HG02678 (cell line): Measurements from ENCODE around the gene MRPL43.
"Not testable (repeated sequence)": the region's sequence is repeated elsewhere in the genome, so short reads cannot be mapped to it uniquely, and the experiment has no call there.

Experiments
- ATAC-seq: cut with Tn5 transposase; IDR thresholded peaks from one replicate; pipeline ENCODE4 v1.9.1; 2021; ENCODE audit warnings: mild to moderate bottlenecking, moderate library complexity; ENCODE audit not compliant: unreplicated experiment

The MRPL43 gene

DNA sequence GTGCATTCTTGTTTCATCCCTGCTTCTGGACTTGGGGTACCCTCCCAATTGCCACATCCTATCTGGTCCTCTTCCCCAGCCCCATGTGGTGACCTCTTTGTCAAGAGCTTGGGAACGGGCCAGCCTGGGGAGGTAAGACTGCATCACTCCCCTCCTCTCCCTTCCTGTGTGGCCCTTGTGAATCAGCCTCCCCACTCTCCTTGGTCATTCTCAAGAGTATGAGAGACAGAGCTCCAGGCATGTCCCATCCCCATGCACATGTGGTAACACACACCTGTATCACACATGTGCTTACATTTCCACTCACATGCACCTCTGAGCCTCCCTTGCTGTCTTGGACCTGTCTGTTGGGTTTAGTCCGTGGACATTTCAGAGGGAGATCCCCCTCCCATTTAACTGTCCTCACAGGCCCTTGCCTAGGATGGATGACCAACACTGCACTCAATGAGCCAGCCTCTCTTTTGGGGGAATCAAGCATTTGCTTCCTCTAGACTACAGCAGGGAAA is 2.6 kb downstream of the MRPL43 start:
- no peak for ATAC-seq

DNA sequence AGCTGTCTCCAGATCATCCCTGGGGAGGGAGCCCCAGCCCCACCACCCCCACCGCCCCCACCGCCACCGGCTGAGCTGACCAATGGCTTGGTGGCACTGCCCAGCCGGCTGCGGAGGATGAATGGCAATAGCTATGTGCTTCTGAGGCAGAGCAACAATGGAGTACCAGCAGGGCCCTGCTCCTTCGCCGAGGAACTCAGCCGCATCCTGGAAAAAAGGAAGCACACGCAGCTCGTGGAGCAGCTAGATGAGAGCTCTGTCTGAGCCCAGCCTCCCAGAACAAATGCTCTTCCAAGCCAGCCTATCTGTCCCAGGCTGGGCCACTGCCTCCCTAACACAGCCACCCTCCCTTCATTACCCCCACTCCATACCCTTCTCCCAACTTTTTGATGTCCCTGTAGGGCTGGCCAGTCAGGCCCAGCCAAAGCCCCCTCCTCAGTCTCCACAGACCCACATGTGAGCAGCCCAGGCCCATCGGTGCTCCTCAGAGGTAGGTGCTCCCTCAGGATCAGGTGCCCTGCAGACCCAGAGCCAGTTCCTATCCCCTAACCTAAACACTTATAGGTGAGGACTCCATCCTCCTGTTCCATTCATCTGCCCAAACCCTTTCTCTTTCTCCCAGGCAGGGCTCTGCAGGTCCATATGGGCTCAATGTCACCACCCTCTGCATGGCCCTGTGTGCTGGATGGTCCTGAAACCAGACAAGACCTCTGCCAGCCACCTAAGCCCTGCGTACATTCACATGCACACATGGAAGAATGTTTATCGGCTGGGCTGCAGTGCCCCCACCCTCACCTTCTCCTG is 3.2 kb downstream of the MRPL43 start:
- no peak for ATAC-seq

DNA sequence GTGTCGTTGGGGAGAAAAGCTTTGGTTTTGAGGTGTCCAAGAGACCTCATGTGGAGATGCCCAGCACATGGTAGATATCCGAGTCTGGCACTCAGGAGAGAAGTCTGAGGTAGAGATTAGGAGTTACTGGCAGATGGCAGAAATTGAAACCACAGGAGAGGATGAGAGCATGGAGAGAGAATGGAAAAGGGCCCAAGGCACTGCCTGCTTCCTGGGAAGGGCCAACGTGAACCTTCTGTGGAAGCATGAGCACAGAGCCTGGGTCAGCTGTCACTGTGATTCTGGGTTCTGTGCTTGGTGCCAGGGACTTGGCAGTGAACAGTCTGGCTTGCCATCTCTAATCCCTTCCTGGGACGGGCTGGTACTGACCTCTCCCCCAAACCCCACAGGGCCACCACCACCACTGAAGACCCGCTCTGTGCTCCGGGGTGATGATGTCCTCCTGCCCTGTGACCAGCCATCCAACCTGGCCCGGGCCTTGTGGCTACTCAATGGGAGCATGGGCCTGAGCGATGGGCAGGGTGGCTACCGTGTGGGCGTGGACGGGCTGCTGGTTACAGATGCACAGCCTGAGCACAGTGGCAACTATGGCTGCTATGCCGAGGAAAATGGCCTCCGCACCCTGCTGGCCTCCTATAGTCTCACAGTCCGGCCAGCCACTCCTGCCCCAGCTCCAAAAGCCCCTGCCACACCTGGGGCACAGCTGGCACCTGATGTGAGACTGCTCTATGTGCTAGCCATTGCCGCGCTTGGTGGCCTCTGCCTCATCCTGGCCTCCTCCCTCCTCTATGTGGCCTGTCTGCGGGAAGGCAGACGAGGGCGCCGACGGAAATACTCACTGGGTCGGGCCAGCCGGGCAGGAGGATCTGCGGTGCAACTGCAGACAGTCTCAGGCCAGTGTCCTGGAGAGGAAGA is 4.1 kb downstream of the MRPL43 start:
- no peak for ATAC-seq

DNA sequence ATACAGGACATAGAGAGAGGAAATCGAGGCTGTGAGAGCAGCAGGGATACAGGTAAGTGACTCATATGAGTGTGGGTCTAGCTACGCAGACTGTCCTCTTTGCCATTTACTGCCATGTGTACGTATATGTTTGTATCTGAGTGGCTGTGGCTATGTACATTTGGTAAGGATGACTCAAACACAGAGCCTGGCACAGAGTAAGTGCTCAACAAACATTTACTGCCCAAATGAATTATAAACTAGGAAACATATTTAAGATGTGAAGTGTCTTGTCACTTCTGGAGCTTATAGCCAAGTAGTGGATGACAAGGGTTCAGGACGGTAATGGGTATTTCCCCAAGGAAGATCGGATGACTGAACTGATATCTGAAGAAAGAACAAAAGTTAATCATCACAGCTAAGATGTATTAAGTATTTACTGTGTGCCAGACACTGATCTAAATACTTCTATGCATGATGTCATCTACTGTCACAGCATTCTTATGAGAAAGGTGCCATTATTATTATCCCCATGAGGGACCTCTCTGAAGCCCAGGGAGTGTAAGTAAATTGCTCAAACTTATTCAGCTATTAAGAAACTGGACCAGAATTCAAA is 6.0 kb downstream of the MRPL43 start:
- no peak for ATAC-seq

DNA sequence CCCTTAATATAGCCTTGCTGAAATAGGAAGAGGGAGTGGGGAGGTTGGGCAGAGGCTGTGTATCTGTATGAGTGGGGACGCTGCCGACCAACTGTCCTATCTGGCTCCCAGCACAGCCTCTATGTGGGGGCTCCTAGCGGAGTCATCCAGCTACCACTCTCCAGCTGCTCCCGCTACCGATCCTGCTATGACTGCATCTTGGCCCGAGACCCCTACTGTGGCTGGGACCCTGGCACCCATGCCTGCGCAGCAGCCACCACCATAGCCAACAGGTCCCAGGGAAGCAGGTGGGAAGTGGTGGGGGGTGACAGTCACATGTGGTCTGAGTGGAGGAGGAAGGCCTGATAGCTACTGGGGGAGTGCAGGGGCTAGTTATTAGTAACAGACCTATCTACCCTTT is 6.6 kb downstream of the MRPL43 start:
- no peak for ATAC-seq

DNA sequence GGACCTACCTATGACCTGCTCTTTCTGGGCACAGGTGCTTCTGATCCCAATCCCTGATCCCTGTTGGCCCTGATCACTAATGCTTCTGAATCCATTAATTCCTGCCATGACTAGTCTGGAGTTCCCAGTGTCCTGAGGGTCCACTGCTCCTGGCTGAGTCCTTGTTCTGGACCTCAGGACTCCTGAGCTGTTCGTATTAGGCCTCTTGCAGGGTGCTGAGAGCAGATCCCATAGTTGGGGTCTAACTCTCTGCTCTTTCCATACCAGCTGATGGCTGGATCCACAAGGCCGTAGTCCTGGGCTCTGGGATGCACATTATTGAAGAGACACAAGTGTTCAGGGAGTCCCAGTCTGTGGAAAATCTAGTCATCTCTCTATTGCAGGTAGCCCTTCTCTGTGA is 7.0 kb downstream of the MRPL43 start:
- ATAC-seq: no peak

DNA sequence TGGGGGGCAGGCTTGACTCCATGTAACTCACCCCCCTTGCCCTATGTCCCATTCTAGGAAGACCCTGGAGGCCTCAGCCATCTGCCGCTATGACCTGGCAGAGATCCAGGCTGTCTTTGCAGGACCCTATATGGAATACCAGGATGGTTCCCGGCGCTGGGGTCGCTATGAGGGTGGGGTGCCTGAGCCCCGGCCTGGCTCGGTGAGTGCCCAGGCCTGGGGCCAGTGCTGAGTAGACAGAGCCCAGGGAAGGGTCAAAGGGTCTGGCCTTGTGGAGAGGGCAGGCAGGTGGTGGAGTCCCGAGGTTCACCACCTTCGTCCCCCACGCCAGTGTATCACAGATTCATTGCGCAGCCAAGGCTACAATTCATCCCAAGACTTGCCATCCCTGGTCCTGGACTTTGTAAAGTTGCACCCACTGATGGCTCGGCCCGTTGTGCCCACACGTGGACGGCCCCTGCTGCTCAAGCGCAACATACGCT is 7.5 kb downstream of the MRPL43 start:
- ATAC-seq: no peak

DNA sequence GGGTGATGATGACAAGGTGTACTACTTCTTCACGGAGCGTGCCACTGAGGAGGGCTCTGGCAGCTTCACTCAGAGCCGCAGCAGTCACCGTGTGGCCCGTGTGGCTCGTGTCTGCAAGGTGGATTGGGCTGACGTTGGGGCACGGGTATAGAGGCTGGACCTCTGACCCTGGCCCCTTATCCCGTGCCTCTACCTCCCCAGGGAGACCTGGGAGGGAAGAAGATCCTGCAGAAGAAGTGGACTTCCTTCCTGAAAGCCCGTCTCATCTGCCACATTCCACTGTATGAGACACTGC is 8.4 kb downstream of the MRPL43 start:
- no peak for ATAC-seq

DNA sequence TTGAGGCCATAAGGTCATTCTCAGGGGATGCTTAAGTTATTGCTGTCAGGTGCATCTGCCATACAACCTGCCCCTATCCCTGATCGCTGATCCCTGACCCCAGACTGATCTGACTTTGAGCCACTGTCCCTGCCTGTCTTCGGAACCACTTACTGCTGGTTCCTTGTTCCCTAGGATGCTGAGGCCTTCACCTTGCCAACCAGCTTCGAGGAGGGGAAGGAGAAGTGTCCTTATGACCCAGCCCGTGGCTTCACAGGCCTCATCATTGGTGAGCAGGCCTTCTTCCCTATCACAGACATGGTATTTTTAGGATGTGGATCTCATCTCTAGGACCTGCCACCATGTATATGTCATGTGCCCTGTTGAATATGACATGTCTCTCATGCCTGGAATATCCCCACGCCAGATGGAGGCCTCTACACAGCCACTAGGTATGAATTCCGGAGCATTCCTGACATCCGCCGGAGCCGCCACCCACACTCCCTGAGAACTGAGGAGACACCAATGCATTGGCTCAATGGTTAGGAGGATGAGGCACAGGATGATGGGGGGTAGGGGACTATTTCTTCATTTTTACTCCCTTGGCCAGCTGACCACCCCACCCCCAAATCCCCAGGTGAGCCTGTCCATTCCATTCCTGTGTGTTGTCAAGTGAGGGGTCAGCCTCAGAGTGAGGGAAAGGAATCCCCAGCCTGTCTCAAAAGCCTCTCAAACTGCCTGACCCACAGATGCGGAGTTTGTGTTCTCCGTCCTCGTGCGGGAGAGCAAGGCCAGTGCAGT is 9.0 kb downstream of the MRPL43 start:
- no peak for ATAC-seq

DNA sequence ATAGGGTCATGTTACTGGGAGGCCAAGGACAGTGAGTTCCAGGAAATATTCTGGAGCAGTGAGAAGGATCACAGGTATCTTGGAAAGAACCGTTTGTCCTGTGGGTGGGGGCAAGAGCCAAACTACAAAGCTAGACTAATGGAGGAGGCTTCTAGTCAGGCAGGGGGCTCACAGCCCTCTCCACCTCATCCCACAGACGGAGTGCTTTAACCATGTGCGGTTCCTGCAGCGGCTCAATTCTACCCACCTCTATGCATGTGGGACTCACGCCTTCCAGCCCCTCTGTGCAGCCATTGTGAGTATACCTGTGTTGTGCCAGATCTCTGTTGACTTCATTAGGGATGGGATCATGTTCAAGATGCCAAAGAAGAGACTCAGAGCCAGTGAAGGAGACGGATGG is 9.9 kb downstream of the MRPL43 start:
- no peak for ATAC-seq

DNA sequence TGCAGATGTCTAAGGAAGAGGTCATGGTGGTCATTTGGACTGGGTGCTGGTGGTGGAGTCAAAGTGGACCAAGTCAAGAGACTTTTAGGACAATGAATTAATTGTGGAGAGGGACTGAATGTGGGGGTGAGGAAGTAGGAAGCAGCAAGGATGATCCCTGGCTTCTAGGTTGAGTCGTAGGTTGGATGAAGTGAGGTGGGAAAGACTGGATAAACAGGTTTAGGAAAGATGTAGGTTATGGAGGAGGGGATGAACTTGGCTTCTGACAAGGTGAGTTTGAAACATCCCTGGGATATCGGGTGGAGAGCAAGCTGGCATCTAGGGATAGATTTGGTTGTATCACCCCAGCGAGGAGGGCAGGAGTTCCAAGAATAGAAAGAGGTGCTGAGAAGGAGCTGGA is 10.4 kb downstream of the MRPL43 start:
- no peak for ATAC-seq

DNA sequence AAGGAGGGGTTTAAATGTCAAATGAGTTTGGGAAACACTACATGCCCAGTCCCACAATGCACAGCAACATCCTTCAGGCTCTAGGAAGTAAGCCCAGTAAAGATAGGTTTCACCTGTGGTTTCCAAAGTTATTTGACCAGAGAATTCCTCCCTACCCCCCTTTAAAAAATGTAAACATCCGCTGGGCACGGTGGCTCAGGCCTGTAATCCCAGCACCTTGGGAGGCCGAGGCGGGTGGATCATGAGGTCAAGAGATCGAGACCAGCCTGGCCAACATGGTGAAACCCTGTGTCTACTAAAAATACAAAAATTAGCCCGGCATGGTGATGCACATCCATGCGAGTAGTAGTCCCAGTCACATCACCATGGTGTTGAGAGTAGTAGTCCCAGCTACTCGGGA is 11.9 kb downstream of the MRPL43 start:
- not testable (repeated sequence) for ATAC-seq

DNA sequence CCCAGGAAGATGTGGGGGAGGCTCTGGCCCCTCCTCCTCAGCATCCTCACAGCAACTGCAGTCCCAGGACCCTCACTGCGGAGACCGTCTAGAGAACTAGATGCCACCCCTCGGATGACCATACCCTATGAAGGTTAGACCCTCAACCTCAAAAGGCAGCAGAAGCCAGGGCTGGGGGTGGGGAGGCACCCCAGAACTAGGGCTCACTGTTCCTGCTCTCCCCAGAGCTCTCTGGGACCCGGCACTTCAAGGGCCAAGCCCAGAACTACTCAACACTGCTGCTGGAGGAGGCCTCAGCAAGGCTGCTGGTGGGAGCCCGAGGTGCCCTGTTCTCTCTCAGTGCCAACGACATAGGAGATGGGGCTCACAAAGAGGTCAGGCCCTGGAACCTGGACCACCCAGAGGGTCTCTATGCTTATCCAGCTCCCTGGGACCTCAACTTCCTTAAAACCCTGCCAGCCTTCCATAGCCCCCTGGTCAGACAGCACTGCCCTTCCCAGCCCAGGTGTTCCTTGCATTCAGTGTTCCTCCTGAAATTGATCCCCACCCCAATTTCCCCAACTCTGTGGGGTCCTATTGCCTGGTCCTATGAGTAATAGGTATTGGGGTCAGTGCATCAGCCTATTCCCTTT is 14.3 kb downstream of the MRPL43 start:
- ATAC-seq: no peak

DNA sequence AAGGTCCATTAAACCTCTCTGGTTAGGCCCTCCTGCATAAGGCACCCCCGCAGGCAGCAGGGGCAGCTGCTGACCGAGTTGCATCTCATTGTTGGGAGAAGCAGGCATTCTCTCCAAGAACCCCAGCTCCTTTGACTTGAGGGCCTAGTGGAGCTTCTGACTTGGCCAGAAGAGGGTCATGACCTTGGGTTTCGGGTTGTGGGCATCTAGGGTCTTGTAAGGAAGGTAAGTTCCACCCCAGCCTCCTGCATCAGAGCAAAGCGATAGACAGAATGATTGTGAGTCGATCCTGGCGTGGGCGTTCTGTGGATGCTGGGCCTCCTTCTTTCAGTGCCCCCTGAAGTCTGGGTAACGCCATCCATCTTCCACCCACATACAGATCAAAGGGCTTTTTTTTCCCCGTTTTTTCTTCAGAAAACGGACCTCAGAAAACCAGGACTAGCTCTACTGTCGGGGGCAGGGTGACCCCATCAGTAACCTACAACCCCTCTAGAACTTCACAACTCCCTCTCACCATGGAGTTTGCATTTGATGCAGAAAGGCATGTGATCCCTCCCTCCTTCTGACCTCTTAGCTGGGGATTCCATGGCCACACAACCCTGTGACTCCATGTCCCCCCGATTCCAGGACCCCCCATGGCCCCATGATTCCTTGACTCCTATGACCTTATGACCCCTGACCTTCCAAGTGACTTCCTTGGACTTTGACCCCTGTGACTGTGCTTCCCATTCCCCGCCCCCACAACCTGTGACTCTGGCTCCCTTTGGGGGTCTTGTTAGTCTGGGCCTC is 15.0 kb downstream of the MRPL43 start:
- no peak for ATAC-seq

DNA sequence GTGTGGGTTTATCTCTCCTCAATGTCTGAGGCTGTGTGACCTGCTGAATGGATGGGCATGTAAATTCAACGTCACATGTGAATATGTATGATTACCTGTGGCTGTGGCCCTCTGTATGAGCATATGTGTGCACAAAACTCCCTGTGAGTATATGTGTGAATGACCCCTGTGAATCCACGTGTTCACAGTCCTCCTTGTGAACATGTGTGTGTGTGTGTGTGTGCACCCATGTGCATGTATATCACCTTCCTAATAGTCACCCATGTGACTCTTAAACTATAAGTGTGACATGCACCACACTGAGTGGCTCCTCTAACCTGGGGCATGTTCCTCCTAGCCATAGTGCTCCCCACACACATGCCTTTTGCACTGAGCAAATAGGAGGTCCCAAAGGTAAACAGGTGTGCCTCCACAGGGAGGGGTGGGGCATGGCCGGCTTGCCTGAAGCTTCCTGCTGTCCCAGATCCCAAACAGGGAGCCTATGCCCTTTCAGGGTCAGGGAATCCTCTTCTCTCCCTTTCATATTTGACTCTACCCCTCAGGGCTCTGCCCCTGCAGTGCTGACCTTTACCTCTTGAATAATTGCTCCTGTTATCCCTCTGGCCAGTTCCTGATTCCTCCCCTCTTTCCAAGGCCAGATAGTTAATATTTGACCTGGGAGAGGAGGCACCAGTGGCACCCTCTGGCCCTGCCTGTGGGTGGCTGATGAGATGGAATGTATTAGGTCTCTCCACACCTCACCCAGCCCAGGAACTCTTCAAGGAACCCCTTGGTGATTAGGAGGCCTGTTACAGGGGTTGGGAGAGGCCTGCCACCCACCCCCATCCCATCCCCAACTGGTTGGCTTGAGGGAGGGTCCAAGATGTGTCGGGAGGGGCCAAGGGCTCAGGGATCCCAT is 16.1 kb downstream of the MRPL43 start:
- no peak for ATAC-seq

DNA sequence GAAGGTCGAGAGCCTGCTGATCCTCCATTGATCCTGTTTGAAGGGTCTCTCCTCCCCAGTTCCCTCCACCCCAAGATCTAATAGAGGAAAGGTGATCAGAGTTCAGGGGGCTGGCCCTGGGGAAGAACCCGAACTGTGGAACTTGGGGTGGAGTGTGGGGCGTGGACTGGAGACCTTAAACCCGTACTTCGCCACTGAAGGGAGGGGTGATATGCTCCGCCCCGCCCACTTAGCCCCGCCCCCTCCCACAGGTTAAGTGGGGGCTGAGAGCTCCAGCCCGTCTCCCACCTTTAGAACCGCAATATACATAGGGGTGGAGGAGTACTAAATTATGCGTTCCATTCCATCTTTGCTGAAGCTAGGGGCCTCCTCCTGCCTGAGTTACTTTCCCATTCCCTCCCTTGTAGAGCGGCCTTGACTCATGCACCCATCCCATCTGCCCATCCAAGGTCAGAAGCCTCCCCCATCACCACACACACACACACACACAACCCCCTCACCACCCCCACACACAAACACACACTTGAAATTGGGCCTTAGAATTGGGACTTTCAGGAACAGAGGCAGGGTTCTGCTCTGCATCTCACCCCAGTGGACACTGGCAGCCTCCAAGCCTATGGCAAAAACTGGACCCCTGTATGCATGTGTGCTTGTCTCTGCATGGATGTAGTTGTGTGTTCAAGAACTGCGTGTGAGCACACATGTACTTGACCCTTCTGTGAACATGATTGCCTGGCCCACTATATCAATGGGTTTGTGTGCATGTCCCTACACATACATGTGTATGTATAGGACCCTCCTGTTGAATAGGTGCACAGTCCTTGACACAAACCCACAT is 17.0 kb downstream of the MRPL43 start:
- ATAC-seq: no peak

DNA sequence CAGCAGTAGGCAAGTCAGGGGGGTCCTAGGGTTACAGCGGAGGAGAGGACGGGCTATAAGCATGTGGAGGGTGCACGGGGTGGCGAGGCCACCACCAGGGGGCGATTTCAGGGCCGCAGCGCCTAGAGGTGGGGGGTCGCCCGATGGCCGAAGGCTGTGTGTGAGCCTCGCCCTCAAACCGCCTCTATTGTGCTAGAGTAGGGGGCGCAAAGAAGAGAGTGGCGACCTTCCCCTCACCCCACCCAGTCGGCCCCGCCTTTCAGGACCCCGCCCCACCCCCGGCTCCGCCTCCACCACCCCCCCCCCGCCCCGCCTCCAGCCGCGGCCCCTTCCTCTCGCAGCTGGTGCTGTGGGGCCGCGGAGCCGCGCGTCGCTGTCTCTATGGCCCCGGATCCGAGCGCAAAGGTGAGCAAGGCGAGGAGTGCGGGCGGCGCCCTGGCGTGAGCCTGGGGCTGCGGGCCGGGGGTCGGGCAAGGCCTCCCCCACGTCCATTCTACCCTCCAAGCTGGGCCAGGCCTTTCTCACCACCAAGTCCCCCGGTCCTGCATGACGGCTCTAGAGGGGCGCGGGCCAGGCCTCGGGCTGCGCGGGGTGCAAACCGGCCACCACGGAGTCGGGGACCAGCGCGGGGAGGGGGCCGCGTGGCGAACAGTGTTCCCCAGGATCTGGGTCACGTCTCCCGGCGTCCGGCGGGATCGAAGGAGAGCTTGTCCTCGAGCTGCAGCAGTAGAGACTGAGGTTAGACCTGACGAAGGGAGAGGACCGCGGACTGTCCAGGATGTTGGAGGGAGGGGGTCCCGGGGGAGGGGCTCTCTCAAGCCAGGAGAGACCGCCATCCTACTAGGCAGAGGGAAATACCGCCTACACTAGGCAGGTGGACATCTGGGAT is 17.9 kb downstream of the MRPL43 start, which contains the start of gene SEMA4G:
Gene SEMA4G (plus strand): TSS at position 318 of the 889 bp plus-strand sequence. CDS start 3,409 bp downstream, outside the sequence.
- peak; percentile 52 for ATAC-seq
